Testis (tissue), 3 donors: ENCODE measurements around the gene CBARP. TPM values are rescaled to one million over a fixed set of nuclear protein-coding genes. Genes with fewer than 3 reads are reported as not detected.

ENCODE experiments used
- DNase-seq: peaks from one replicate; pipeline ENCODE4 v3.0.0-alpha.2; 2019
- H3K27ac ChIP-seq, 2 donors: fragments of 200-600 bp; sonication (generic); one replicate each; pipeline ENCODE4 v1.5.1; 2019
- H3K27me3 ChIP-seq: fragments of 200-600 bp; sonication (generic); one replicate; pipeline ENCODE4 v1.5.1; 2019
- H3K36me3 ChIP-seq: fragments of 200-600 bp; sonication (generic); one replicate; pipeline ENCODE4 v1.5.1; 2017; ENCODE audit warnings: low read depth; ENCODE audit errors: missing control alignments
- H3K4me1 ChIP-seq: fragments of 200-600 bp; sonication (generic); one replicate; pipeline ENCODE4 v1.5.1; 2019
- H3K4me3 ChIP-seq, 2 donors: fragments of 200-600 bp; sonication (generic); one replicate each; pipeline ENCODE4 v1.5.1; 2017 to 2019
- H3K9me3 ChIP-seq: fragments of 200-600 bp; sonication (generic); one replicate; pipeline ENCODE4 v1.5.1; 2017
- POLR2A ChIP-seq: fragments of 450-650 bp; IDR thresholded peaks from one replicate; pipeline ENCODE4 v1.6.1; 2017; ENCODE audit warnings: antibody characterized with exemption, mild to moderate bottlenecking, moderate library complexity
- WGBS, 2 donors: methylation state at CpG; one replicate each; pipeline ENCODE4 v1.1.5; 2018; 5-methylcytosine and 5-hydroxymethylcytosine counted together
- intact Hi-C: fragments of 100-400 bp; cut with DNase I; formaldehyde crosslinking; loops from one replicate; pipeline ENCODE4 v1.15.1; 2023; ENCODE audit warnings: low total_unique reads
- polyA plus RNA-seq: library from polyadenylated mRNA; stranded (reverse); fragments of 350-450 nt; fragmentation: Illumina TruSeq; extraction: RNeasy Lipid Tissue Mini Kit (QIAGEN cat#74804); gene quantifications from one replicate; pipeline ENCODE4 v1.2.3, GENCODE V29; 2014; ENCODE audit warnings: low read depth, low replicate concordance; ENCODE audit not compliant: insufficient read depth
- total RNA-seq, 2 donors: library from RNA; depleted of rRNA; stranded (reverse); fragments of >200 nt; gene quantifications; one replicate each; pipeline ENCODE4 v1.2.3, GENCODE V29; 2016
- TF ChIP-seq, protein P1 (sequence below), 3 experiments: fragments of 450-650 bp in 2 of 3; fragments of 200-600 bp in 1 of 3; sonication (generic) in 1 of 3; IDR thresholded peaks; one replicate each; pipeline ENCODE4 v1.5.1; 2016 to 2019; ENCODE audit warnings: antibody characterized with exemption in 3 of 3, mild to moderate bottlenecking in 2 of 3, moderate library complexity in 1 of 3

Gene CBARP
- total and polyA plus RNA-seq, 3 donors from 2014 or later: 1.5 to 6.6 (median 5.2) TPM

DNA sequence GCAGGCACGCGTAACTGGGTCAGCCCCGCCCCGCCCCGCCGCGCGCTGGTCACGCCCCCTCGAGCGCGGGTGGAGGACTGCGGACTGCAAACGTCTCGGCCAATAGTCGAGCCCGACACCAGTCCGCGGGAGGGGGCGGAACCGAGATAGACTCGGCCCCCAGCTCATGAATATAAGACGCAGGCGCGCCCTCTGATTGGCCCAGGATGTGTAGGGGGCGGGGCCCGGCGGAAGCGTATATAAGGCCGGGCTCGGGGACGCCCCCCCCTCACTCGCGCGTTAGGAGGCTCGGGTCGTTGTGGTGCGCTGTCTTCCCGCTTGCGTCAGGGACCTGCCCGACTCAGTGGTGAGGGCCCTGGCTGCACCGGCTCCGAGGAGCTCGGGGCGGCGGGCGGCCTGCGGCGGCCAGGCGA is 31.3 kb upstream of the CBARP start, which contains the start of gene CIRBP:
Gene CIRBP (plus strand): TSS at position 268 of the 413 bp plus-strand sequence. CDS start 1,602 bp downstream, outside the sequence.
- WGBS, 2 donors: 1% methylated on average over 39 of the region's 50 CpGs; no CpG with 5 or more reads in 1 of the 2 donors
- intact Hi-C loops: no loop called here
- H3K4me3 ChIP-seq: peak within 1 kb of the TSS; percentile 73 to 99

GRCh38 chr19:1268226-1269064 is 30.6 kb upstream of the CBARP start:
- Histone ChIP-seq H3K27ac (peak overlapping the region; percentile 87 to 100), H3K9me3 (no peaks in the 10 kb centered on the region), H3K36me3 (no peaks in the 10 kb centered on the region), H3K4me1 (peaks cover 72% of the 10 kb centered on the region), H3K27me3 (no peaks in the 10 kb centered on the region), H3K4me3 (peak overlapping the region; percentile 73 to 99)
- 40 to 47% methylated on average over 36 to 40 of the region's 40 CpGs for WGBS, 2 donors
- TF ChIP-seq POLR2A: no peak
- TF ChIP-seq, protein P1, sequence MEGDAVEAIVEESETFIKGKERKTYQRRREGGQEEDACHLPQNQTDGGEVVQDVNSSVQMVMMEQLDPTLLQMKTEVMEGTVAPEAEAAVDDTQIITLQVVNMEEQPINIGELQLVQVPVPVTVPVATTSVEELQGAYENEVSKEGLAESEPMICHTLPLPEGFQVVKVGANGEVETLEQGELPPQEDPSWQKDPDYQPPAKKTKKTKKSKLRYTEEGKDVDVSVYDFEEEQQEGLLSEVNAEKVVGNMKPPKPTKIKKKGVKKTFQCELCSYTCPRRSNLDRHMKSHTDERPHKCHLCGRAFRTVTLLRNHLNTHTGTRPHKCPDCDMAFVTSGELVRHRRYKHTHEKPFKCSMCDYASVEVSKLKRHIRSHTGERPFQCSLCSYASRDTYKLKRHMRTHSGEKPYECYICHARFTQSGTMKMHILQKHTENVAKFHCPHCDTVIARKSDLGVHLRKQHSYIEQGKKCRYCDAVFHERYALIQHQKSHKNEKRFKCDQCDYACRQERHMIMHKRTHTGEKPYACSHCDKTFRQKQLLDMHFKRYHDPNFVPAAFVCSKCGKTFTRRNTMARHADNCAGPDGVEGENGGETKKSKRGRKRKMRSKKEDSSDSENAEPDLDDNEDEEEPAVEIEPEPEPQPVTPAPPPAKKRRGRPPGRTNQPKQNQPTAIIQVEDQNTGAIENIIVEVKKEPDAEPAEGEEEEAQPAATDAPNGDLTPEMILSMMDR (IDR thresholded peaks at IDR 0.05): peak in 1 of 3 experiments; percentile 1
- no peak for DNase-seq
- intact Hi-C loops: no loop called here

More for the DNA sequence above, 31.3 kb upstream of the CBARP start, which contains the start of gene CIRBP:
- peak within 1 kb of the TSS; percentile 87 to 100 for H3K27ac ChIP-seq
- H3K36me3 ChIP-seq: no peaks in the 10 kb centered on the region
- H3K9me3 ChIP-seq: no peaks in the 10 kb centered on the region
- no peaks in the 10 kb centered on the region for H3K27me3 ChIP-seq
- peaks cover 79% of the 10 kb centered on the region for H3K4me1 ChIP-seq
- TF ChIP-seq POLR2A: peak; percentile 81
- TF ChIP-seq, protein P1 (IDR thresholded peaks at IDR 0.05): no peak
- peak; percentile 100 for DNase-seq

DNA sequence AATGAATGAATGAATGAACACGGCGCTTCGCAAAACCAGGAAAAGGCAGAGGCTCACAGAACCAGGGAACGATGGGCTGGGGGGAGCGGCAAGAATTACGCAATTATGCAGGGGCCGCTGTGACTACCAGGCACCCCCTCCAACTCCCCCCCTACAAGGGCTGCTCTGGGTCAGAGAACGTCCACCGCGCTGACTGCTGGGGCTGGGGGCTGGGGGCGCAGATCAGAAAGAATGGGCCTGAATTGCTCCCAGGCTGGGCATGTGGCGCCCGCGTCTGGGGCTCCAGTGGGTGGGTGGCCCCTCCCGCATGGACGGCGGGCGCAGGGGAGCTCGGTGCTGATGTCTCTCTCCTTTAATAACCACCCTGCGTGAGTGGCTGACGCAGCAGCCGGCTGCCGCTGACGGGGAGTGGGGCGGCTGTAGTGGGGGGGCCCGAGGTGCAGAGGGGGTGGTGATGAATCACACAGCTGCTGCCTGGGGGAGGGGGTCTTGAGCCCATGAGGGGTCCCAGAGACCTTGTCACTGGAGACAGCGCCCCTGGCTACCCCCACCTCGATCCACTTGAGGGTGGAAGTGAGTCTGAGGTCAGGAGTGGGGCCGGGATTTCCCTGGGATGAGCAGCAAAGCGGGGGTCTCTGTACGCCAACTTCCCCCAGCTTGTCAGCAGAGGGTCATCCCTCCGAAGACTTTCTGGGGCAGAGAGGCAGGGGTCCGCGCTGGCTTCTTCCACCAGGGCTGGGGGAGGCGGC is 29.8 kb upstream of the CBARP start:
- no peaks in the 10 kb centered on the region for H3K9me3 ChIP-seq
- no peaks in the 10 kb centered on the region for H3K36me3 ChIP-seq
- TF ChIP-seq, protein P1 (IDR thresholded peaks at IDR 0.05): no peak
- no peak for TF ChIP-seq POLR2A
- 19 to 32% methylated on average over 21 to 34 of the region's 35 CpGs for WGBS, 2 donors
- intact Hi-C loops: no loop called here
- peaks cover 71% of the 10 kb centered on the region for H3K4me1 ChIP-seq
- H3K27me3 ChIP-seq: no peaks in the 10 kb centered on the region
- DNase-seq: no peak
- peak overlapping the region in 1 of 2 donors; percentile 87 for H3K27ac ChIP-seq
- H3K4me3 ChIP-seq: peak overlapping the region in 1 of 2 donors; percentile 60

DNA sequence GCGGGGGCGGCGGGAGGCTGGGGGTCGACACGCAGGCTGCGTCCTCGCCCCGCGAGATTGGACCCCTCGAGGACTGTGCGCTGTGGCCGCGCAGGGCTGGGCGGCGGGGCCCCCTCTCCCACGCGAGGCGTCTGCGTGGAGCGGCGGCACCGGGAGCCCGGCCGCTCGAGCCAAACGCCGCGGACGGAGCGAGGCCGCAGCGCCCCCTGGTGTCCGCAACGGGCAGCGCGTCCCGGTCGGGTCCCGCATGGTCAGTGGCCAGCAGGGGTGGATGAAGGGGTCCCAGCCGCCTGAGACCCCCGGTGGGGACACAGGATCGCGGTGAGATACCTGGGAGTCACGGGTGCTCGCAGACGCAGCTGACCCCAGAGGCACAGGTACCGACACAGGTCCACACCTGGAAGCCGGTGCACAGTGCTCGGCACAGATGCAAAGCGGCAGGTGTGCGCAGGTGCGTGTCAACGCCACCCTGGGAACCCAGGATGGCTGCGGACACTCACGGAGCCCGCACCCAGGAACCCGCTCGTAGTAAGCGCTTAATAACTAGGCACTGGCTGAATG is 29.2 kb upstream of the CBARP start:
- H3K9me3 ChIP-seq: no peaks in the 10 kb centered on the region
- H3K4me1 ChIP-seq: peaks cover 74% of the 10 kb centered on the region
- no peak for DNase-seq
- peak overlapping the region; percentile 50 to 60 for H3K4me3 ChIP-seq
- TF ChIP-seq, protein P1 (IDR thresholded peaks at IDR 0.05): peak; percentile 98 to 100 (median 99)
- TF ChIP-seq POLR2A: no peak
- WGBS, 2 donors: 0 to 3% methylated on average over 23 to 32 of the region's 59 CpGs
- peak overlapping the region; percentile 68 to 89 for H3K27ac ChIP-seq
- no peaks in the 10 kb centered on the region for H3K36me3 ChIP-seq
- no peaks in the 10 kb centered on the region for H3K27me3 ChIP-seq
- intact Hi-C loops: no loop called here
